Right cardiac atrium (tissue), 5 donors: ENCODE results near the gene HID1. TPM values are rescaled to one million over a fixed set of nuclear protein-coding genes. Genes with fewer than 3 reads are reported as not detected.
"Not testable (repeated sequence)": the region's sequence is repeated elsewhere in the genome, so short reads cannot be mapped to it uniquely, and the experiment has no call there.

Experiments
- ATAC-seq, 2 donors: fragments of 200-7000 bp; cut with Tn5 transposase; one replicate each; pipeline versions ENCODE4 v1.8.0 to v1.9.1; 2020; ENCODE audit warnings: moderate library complexity in 2 of 2, mild to moderate bottlenecking in 1 of 2
- DNase-seq, 3 donors: peaks; one replicate each; pipeline ENCODE4 v3.0.0-alpha.2; 2020
- H3K27ac ChIP-seq: one replicate; pipeline ENCODE4 v1.5.1; 2013; ENCODE audit warnings: mild to moderate bottlenecking, low read length, control low read depth, moderate library complexity
- H3K27me3 ChIP-seq: one replicate; pipeline ENCODE4 v1.6.1; 2013; ENCODE audit not compliant: control insufficient read depth, insufficient read depth
- H3K4me1 ChIP-seq: one replicate; pipeline ENCODE4 v1.6.1; 2013; ENCODE audit warnings: low read length; ENCODE audit not compliant: control insufficient read depth, insufficient read depth
- H3K4me3 ChIP-seq: one replicate; pipeline ENCODE4 v1.5.1; 2013; ENCODE audit warnings: low read length, control low read depth
- H3K9me3 ChIP-seq: one replicate; pipeline ENCODE4 v1.6.1; 2013; ENCODE audit warnings: low read length; ENCODE audit not compliant: control insufficient read depth
- WGBS: extraction: QIAGEN DNeasy Blood & Tissue Kit; methylation state at CpG from one replicate; pipeline ENCODE4 v1.1.7; 2013; 5-methylcytosine and 5-hydroxymethylcytosine counted together
- intact Hi-C, 4 donors: fragments of 100-400 bp; cut with DNase I; formaldehyde crosslinking; loops; one replicate each; pipeline versions ENCODE4 v1.11.0 to v1.14.0; 2022 to 2023
- polyA plus RNA-seq: library from polyadenylated mRNA; stranded (reverse); fragments of 200-250 nt; gene quantifications from one replicate; pipeline ENCODE4 v1.2.3, GENCODE V29; 2013
- total RNA-seq, 4 donors: library from RNA; stranded (reverse); fragmentation: NEBNext Ultra II Directional; extraction: Animal tissue kit (Norgen Biotek cat#: 25700); gene quantifications; one replicate each; pipeline ENCODE4 v1.2.1, GENCODE V29; 2021
- donor health status: healthy with polysubstance abuse.
- donor health status: DM: no; HTN: yes; CAD: no.
- donor health status: DM: no; HTN: no; CAD: no.
- donor health status: DM: no; HTN: yes; CAD: no; lungs with severe emphysema.
- donor health status: DM: yes; HTN: yes; CAD: no.

HID1 gene
- total and polyA plus RNA-seq, 5 donors: 6.5 to 12.0 (median 11.5) TPM

DNA sequence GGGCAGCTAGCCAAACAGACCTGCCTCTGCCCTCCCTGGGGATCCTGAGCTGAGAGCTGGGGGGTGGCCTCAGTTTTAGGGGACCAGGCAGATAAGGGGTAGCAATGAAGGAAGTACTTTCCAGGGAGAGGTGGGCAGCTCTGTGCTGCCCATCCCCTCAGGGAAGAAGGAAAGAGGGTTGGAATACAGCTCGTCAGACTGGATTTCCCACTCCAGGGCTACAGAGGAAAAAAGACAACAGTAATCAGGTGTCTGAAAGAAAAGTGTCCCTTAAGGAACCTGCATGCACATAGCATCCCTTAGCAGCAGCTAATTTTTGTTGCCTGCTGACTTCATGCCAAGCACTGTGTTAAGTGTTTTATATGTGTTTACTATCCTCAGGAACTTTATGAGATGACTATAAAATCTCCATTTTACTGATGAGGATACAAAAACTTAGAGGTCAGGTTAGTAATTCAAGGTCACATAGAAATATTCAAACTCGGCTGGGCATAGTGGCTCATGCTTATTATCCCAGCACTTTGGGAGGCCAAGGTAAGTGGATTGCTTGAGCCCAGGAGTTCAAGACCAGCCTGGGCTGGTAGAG, 36.7 kb upstream of the HID1 start:
- 81% methylated on average over 2 of the region's 2 CpGs for WGBS
- intact Hi-C loops: no loop called here
- Histone ChIP-seq H3K27me3 (no peaks in the 10 kb centered on the region), H3K9me3 (no peaks in the 10 kb centered on the region), H3K4me1 (peaks cover 2% of the 10 kb centered on the region), H3K4me3 (no peak overlapping the region), H3K27ac (no peak overlapping the region)
- ATAC-seq (no peak), DNase-seq (no peak)

GRCh38 chr17:75008373-75008772, 35.8 kb upstream of the HID1 start:
- no peak for DNase-seq
- intact Hi-C loops: no loop called here
- 92% methylated on average over 6 of the region's 6 CpGs for WGBS

GRCh38 chr17:75006653-75007052, 34.1 kb upstream of the HID1 start:
- DNase-seq: no peak
- no peaks in the 10 kb centered on the region for H3K4me1 ChIP-seq
- no peaks in the 10 kb centered on the region for H3K27me3 ChIP-seq
- no peak overlapping the region for H3K27ac ChIP-seq
- ATAC-seq: no peak
- intact Hi-C loops: no loop called here
- WGBS: 86% methylated on average over 5 of the region's 5 CpGs
- H3K4me3 ChIP-seq: no peak overlapping the region
- no peaks in the 10 kb centered on the region for H3K9me3 ChIP-seq

More at GRCh38 chr17:75008373-75008772, 35.8 kb upstream of the HID1 start:
- Histone ChIP-seq H3K27me3 (no peaks in the 10 kb centered on the region), H3K4me1 (no peaks in the 10 kb centered on the region), H3K9me3 (no peaks in the 10 kb centered on the region), H3K27ac (no peak overlapping the region), H3K4me3 (no peak overlapping the region)
- ATAC-seq: no peak

DNA sequence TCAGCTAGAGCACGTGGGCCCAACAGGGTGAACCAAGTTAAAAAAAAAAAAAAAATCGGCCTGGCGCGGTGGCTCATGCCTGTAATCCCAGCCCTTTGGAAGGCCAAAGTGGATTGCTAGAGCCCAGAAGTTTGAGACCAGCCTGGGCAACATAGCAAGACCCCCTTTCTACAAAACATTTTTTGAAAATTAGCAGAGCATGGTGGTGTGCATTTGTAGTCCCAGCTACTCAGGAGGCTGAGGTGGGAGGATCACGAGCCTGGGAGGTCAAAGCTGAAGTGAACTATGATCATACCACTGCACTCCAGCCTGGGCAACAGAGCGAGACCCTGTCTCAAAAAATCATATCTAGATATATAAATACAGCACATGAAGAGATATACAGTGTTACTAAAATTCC, 33.5 kb upstream of the HID1 start:
- intact Hi-C loops, H3K9me3 ChIP-seq, H3K4me3 ChIP-seq, H3K4me1 ChIP-seq, DNase-seq, H3K27me3 ChIP-seq, H3K27ac ChIP-seq, ATAC-seq: not testable (repeated sequence)
- WGBS: 91% methylated on average over 6 of the region's 6 CpGs

DNA sequence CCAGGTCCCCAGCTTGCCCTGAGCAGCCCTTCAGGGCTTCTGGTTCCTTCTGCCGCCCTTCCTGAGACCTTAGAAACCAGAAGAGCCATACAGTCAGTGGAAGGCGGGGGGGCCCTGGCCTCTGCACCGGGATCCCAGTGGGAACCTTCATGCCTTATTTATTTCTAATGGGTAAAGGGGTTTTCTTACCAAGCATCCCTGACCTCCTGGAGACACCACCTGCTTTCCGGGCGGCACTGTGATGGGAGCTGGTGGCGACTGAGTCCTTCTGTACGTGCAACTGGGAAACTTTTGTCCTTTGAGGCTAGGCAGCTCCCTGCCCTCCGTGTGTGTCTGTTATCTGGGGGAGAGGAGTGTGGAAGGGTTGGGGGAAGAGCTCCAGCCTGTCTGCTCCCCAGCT, 32.7 kb upstream of the HID1 start:
- H3K4me3 ChIP-seq: no peak overlapping the region
- no peaks in the 10 kb centered on the region for H3K4me1 ChIP-seq
- 89% methylated on average over 8 of the region's 8 CpGs for WGBS
- ATAC-seq: no peak
- no peaks in the 10 kb centered on the region for H3K9me3 ChIP-seq
- no peak overlapping the region for H3K27ac ChIP-seq
- no peak for DNase-seq
- intact Hi-C loops: no loop called here
- H3K27me3 ChIP-seq: no peaks in the 10 kb centered on the region

- intact Hi-C loops: no loop called here
- Histone ChIP-seq H3K27ac (no peak overlapping the region), H3K4me1 (peaks cover under 1% of the 10 kb centered on the region), H3K27me3 (no peaks in the 10 kb centered on the region), H3K4me3 (no peak overlapping the region), H3K9me3 (no peaks in the 10 kb centered on the region)
- no peak for DNase-seq
- 96% methylated on average over 3 of the region's 3 CpGs for WGBS
- no peak for ATAC-seq
Observed at GRCh38 chr17:75004371-75004770, 31.8 kb upstream of the HID1 start.

GRCh38 chr17:75003957-75004355, 31.4 kb upstream of the HID1 start:
- Histone ChIP-seq H3K27ac (no peak overlapping the region), H3K4me3 (no peak overlapping the region), H3K4me1 (peaks cover 4% of the 10 kb centered on the region), H3K27me3 (no peaks in the 10 kb centered on the region), H3K9me3 (no peaks in the 10 kb centered on the region)
- 92% methylated on average over 19 of the region's 19 CpGs for WGBS
- no peak for DNase-seq
- intact Hi-C loops: no loop called here
- ATAC-seq: no peak

DNA sequence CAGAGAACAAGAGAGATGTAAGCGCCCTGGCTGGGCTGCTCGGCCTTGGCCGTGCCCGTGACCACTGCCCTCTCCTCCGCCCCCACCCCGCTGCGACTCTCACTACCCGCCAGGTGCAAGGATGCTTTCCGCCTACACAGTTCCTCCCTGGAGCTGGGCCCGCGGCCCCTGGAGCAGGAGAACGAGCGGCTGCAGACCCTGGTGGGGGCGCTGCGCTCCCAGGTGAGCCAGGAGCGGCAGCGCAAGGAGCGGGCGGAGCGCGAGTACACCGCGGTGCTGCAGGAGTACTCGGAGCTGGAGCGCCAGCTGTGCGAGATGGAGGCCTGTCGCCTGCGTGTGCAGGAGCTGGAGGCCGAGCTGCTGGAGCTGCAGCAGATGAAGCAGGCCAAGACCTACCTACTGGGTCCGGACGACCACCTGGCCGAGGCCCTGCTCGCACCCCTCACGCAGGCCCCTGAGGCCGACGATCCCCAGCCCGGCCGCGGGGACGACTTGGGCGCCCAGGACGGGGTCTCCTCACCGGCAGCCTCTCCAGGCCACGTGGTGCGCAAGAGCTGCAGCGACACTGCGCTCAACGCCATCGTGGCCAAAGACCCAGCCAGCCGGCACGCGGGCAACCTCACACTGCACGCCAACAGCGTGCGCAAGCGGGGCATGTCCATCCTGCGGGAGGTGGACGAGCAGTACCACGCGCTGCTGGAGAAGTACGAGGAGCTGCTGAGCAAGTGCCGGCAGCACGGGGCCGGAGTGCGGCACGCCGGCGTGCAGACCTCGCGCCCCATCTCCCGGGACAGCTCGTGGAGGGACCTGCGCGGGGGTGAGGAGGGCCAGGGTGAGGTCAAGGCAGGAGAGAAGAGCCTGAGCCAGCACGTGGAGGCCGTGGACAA, 30.8 kb upstream of the HID1 start:
- 86% methylated on average over 76 of the region's 76 CpGs for WGBS
- no peaks in the 10 kb centered on the region for H3K9me3 ChIP-seq
- H3K27ac ChIP-seq: no peak overlapping the region
- intact Hi-C loops: no loop called here
- DNase-seq: peak in 1 of 3 donors; percentile 60
- H3K27me3 ChIP-seq: no peaks in the 10 kb centered on the region
- H3K4me3 ChIP-seq: no peak overlapping the region
- ATAC-seq: peak in 1 of 2 donors; percentile 3
- H3K4me1 ChIP-seq: peaks cover 6% of the 10 kb centered on the region

DNA sequence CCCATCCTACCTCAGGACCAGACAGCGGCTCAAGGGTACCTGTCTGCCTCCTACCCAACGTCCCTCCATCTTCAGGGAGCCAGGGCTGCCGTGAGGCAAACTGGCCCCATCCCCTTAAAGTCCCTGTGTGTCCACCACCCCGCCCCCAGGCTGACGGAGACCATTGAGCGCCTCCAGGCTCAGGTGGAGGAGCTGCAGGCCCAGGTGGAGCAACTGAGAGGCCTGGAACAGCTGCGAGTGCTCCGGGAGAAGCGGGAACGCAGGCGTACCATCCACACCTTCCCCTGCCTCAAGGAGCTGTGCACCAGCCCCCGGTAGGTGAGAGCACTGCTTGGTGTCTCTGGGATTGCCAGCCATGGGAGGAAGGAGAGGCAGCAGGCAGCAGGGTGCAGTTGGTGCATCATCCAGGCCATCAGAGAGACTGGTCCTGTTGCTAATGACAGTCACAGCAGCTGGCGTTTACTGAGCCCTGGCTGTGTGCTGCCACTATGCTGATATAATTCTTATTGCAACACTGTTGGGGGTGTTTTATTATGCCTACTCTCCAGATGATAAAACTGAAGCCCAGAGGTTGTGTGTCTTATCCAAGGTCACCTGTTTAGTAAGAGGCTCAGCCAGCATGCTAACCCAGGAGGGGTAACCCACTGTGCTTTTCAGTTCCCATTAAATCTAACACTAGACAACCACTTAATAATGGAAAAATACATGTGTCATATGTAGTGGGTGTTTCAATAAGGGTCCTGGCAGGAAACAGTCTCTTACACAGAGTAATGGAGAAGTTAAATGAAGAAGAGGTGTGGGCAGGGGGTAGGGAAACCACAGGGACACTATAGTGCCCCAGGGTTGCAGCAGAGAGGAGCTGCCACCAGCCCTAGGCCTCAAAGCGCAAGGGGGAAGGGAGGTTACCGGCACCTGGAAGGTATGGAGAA, 29.6 kb upstream of the HID1 start:
- Histone ChIP-seq H3K9me3 (no peaks in the 10 kb centered on the region), H3K27me3 (no peaks in the 10 kb centered on the region), H3K27ac (no peak overlapping the region), H3K4me3 (no peak overlapping the region), H3K4me1 (peaks cover 6% of the 10 kb centered on the region)
- 91% methylated on average over 15 of the region's 15 CpGs for WGBS
- intact Hi-C loops: no loop called here
- DNase-seq (no peak), ATAC-seq (no peak)

GRCh38 chr17:74999523-74999922, 27.0 kb upstream of the HID1 start:
- 73% methylated on average over 4 of the region's 4 CpGs for WGBS
- no peaks in the 10 kb centered on the region for H3K27me3 ChIP-seq
- ATAC-seq (peak; percentile 56 to 77), DNase-seq (no peak)
- no peak overlapping the region for H3K4me3 ChIP-seq
- H3K9me3 ChIP-seq: no peaks in the 10 kb centered on the region
- intact Hi-C loops: no loop called here
- peak overlapping the region; percentile 57 for H3K27ac ChIP-seq
- peaks cover 6% of the 10 kb centered on the region for H3K4me1 ChIP-seq

DNA sequence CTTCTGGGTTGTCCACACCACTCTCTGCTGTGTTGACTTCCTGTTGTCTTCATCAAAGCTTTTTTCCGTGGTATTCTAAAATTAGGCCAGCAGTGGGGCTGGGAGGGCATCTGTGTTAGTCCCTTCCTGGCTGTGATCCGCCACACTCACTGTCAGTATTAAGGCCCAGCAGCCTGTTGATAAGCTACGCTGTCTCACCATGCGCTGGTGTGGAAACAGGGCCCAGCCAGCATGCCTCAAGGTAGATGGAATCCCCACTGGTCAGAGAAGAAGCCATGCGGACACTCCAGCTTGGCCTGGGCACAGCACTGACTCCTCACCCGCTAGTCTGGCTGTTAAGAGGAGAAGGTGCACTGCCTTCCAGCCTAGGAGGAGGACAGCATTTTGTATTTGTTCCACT, 26.2 kb upstream of the HID1 start:
- Histone ChIP-seq H3K27ac (peak overlapping the region; percentile 57), H3K27me3 (no peaks in the 10 kb centered on the region), H3K4me3 (no peak overlapping the region), H3K4me1 (peaks cover 6% of the 10 kb centered on the region), H3K9me3 (no peaks in the 10 kb centered on the region)
- WGBS: 50% methylated on average over 6 of the region's 6 CpGs
- intact Hi-C loops: no loop called here
- DNase-seq: peak in 2 of 3 donors; percentile 56 to 61
- ATAC-seq: peak; percentile 71 to 73
